GM21619 (cell line): ENCODE data around the gene PGM3.
"Not testable (repeated sequence)": the region's sequence is repeated elsewhere in the genome, so short reads cannot be mapped to it uniquely, and the experiment has no call there.

ENCODE experiments used
- ATAC-seq: cut with Tn5 transposase; IDR thresholded peaks from one replicate; pipeline ENCODE4 v1.9.1; 2021; ENCODE audit not compliant: unreplicated experiment

The PGM3 gene, protein sequence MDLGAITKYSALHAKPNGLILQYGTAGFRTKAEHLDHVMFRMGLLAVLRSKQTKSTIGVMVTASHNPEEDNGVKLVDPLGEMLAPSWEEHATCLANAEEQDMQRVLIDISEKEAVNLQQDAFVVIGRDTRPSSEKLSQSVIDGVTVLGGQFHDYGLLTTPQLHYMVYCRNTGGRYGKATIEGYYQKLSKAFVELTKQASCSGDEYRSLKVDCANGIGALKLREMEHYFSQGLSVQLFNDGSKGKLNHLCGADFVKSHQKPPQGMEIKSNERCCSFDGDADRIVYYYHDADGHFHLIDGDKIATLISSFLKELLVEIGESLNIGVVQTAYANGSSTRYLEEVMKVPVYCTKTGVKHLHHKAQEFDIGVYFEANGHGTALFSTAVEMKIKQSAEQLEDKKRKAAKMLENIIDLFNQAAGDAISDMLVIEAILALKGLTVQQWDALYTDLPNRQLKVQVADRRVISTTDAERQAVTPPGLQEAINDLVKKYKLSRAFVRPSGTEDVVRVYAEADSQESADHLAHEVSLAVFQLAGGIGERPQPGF

DNA sequence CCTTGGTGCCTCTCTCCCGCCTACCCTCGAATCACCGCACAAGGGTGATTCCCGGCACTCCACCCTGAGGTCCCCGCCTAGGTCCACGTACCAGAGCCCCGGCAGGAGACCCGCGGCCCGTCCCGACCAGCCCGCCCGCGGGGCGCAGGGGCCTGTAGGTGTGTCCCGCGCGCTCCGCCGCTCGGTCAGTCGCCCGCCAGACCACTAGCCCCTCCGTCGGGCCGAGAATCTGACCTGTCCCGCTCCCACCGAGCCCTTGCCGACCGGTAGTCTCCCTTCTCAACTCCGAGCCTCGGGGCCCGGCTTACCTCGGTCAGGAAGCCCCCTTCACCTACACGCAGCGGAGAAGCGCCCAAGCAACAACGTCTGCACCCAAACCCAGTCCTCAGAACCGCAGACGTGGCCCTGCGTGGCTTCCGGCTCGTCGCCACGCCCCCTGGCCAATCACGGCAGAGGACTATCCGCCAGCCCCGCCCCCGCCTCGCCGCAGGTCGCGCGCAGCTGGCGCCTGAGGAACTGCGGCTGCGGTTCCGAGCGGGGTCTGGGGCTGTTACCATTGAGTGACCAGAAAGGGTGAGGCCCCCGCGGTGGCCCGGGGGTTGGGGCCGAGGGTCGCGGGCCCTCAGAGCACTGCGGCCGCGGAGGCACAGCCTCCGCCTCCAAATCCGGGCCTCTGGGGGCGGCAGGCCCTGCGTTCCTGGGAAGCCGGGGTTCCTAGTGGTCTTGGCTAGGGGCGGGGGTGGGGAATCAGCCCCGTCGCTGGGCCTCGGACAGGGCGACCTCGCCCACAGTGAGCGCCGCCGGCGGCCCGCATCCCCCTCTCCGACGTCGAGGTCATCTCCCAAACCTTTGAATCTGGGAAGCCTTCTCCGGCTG lies at the start of gene PGM3, which contains the start of gene RWDD2A:
Gene PGM3 (minus strand): TSS at position 395 of the 876 bp plus-strand sequence. CDS start 2,253 bp downstream, outside the sequence.
Gene RWDD2A (plus strand): TSS at position 487 of the 876 bp plus-strand sequence. CDS start 1,095 bp downstream, outside the sequence.
- ATAC-seq, result peak; percentile 95

DNA sequence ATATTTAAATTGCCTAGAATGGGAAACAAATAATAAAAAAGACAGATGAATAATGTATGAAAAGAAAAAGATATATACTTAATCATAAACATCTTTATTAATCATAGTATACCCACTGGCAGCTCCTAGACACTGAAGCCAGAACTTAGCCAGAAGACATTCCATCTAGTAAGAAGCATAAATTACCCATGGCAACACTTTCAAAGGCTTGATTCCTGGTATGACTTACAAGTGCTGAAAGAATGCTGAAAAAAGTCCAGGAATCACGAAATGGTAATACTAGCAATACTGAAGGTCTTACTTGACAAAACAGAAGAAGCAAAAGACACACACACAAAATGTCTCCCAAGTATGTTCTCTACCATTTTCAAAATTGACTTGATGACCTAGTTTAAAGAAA lies 38.1 kb upstream of the PGM3 start:
- no peak for ATAC-seq

DNA sequence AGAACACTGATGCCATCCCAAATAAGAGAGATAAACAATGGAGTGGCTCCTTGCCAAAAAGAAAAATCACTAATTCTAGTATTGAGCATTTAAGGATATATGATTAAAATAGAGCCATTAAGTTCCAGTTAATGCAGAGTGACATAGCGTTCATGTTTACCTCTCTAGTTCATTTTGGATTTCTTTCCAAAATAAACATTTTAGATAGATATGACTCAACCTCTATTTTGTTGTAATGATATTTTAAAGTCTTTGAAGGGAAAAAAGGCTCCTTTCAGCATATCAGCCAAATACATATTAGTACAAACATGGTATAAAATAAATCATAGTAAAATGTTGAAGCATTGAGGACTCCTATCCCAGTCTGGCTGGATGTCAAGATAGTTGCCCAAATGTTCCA lies 33.5 kb upstream of the PGM3 start:
- ATAC-seq, result no peak

DNA sequence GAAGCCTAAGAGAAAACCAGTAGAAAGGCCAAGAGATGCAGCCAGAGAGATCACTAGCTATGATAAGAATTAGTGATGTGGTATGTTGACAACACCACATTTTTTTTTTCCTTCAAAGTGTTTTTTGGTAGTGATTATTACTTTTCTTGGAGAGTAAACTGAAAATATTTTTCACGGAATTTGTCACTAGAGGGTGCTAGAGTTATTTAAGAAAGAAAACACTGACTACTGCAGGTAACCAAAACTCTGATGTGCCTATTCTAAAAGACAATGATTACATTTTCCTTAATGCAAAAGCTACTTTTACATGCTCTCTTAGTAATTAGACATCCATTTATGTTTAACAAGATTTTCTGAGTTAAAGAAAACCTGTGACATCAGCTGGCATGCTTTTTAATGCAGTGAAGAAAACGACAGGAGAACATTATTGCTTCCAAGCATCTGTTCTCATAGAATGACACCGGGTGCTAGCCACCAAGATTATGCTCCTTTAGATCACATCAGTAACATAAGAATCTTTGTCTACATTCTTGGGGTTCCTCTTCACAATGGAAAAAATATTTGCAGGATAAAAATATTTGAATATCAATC lies 28.9 kb upstream of the PGM3 start:
- no peak for ATAC-seq

DNA sequence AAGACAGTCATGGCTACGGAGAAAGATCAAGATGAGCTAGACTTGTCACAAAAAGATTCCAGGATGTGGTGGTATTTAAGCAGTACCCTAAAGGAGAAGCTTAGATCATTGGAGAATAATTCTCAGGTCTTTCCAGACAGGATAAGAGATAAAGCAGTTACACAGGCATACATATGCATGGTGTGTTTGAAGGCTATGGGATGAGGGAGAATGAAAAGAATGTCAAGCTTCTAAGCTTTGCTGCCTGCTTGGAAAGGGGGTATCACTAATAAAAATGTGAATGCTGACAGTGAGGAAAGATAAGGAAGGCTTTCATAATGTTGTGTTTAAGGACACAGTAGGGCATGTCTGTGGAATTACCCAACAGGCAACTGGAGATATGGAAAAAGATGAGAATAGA lies 28.2 kb upstream of the PGM3 start:
- ATAC-seq, result no peak

DNA sequence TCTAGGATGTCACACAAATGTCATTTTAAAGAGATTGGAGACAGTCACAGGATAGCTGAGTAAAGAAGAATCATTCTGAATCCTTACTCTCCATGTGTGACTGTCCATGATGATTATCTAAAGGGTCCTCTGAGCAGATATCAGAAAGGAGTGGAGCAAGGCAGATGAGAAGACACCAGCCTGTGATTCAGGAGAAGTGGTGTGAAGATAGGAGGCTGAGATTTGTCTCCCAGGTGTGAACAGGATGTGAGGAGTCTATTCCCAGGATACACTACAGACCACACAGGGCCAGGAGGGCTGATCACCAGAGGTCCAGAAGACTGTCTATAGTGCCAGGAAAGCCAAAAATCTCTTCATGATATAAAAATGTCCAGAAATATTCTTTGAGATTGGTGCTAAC lies 27.1 kb upstream of the PGM3 start:
- ATAC-seq, result no peak

DNA sequence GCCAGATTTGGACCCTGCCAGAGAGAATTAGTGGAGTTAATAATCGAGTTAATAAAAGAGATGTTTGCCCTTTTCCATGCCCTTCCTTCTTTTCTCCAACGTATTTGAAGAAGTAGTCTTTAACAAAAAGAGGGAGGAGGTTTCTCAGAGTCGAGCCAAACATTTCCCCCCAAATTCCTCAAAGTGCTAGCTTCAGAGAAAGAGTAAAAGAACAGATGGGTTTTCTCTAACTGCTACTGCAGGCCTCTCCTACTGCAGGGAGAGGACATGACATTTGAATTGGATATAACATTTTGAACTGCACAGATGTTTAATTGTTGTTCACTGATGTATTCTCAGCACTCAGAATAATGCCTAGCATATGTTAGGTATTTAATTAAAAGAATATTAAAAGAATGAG lies 25.6 kb upstream of the PGM3 start:
- ATAC-seq, result no peak

DNA sequence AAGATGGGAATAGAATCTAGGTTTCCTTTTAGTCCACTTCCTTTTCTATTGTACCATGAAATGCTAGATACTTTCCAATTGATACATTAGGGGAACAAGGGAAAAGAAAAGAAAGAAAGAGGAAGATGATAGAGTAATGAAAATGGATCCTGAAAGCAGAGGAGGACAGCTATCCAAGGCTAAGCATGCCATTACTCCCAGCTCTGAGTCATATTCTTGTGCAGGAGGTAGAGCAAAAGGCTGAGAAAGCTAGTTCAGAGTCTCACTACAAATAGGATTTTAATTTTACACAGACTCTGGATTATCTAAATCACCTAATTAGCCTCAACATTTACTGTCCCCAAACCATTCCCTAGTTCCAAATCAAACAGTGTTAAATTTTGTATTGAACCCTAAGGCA lies 23.7 kb upstream of the PGM3 start:
- ATAC-seq, result no peak

DNA sequence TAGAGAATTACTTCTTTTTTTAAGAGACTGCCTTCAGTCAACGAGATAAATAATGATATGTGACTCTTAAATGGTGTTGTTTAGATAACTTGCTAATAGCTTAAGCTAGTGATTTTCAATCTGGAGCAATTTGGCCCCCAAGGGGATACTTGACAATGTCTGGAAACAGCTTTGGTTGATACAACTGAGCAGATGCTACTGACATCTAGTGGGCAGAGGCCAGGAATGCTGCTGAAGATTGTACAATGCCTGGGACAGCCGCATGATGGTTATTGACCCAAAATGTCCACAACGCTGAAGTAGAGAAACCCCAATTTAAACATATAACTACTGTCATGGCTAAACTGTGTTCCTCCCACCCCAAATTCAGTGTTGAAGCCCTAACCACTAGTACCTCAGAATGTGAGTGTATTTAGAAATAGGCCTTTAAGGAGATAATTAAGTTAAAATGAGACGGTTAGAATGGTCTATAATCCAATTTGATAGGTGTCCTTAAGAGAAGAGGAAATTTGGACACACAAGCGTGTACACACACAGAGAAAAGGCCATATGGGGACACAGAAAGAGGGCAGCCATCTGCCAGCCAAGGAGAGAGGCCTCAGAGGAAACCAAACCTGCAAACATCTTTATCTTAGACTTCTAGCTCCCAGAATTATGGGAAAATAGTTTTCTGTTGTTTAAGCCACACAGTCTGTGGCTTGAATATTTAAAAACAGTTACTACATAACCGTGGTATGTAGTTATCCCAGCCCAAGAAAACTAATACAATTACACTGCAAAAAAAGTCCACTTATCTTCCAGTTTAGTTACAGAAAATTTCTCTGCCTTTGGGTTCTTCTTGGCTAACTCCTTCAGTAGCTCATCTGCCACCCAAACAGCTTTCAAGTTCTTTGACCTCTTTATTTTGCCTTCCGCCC lies 22.3 kb upstream of the PGM3 start:
- peak; percentile 100 for ATAC-seq

DNA sequence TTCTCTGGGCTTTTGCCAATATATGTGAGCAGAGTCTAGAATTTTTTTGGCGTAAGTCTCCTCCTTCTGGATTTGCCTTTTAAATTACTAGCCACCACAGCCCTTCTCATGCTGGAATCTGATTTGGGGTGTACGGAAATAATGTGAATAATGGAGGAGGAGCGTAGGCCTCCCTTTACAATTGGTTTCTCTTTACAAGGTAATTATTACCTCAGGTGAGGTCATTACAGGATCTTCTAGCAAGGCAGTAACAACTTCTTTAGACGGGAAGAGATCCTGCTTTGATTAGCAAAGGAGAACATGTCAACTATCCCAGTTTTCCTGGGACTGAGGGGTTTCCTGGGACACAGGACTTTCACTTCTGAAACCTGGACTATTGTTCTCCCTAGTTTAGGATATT lies 9.0 kb upstream of the PGM3 start:
- ATAC-seq, result no peak

DNA sequence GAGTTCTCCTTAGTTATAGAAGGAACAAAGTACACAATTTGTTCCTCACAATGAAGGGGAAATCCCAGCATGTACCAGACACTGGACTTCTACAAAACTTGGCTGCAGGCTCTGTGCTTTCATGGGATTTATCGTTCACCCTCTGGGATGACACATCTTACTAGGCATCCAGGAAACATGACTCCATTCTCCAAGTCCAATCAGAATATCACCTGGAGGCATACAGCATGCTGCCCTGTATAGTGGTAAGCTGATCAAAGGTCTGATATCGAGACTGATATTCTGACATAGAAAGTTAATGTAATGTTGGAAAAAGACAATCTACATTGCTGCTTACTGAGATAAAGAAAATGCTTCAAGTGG lies 6.8 kb upstream of the PGM3 start:
- no peak for ATAC-seq

DNA sequence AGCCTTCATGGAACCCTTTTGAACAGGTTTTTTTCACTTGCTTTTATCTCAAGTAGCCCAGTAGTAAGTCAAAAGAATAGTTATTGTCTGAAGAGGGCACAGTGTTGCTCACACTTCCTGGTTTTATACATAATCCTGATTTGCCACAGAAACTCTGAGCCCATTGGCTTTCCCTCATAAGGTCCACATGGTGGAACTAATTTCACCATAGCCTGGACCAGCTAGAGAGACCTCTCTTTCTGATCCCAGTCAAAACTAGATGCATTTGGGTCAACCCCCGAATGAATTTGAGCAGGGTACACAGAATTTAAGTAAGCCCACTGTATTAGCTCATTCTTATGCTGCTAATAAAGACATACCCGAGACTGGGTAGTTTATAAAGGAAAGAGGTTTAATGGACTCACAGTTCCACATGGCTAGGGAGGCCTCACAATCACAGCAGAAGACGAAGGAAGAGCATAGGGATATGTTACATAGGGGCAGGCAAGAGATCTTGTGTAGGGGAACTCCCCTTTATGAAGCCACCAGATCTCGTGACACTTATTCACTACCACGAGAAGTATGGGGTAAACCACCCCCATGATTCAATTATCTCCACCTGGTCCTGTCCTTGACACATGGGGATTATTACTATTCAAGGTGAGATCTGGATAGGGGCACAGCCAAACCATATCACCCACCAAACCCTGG lies 6.3 kb upstream of the PGM3 start:
- ATAC-seq, result peak; percentile 55

DNA sequence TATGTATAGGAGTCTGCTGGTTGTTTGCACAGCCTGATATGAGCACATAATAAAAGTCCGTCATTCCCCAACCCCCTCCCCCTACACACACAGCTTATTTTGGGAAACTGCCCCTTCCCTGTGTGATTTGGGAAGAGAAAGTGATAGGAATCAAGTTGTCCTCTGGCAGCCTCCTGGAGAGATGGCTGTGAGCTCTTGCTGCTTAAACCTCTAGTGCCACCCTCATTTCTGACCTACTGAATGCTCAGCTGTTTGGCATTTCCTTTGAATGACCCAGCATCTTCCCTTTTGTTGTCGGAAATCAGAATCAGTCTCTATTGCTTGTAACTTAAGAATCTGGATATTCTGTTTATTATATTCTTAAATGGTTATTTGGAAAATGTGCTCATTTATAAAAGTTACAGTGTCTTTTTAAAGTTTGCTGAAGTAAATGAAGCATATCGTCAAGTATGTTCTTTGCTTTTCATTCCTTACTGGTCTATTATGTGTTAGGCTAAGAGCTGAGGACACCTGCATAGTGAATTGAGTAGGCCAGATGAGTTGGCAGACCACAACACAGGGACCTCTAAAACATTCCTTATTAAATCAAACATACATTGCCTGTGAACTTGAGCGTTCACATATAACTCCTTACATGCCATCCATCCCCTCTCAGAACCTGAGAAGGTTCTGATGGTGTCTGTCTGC lies 5.6 kb upstream of the PGM3 start:
- no peak for ATAC-seq

DNA sequence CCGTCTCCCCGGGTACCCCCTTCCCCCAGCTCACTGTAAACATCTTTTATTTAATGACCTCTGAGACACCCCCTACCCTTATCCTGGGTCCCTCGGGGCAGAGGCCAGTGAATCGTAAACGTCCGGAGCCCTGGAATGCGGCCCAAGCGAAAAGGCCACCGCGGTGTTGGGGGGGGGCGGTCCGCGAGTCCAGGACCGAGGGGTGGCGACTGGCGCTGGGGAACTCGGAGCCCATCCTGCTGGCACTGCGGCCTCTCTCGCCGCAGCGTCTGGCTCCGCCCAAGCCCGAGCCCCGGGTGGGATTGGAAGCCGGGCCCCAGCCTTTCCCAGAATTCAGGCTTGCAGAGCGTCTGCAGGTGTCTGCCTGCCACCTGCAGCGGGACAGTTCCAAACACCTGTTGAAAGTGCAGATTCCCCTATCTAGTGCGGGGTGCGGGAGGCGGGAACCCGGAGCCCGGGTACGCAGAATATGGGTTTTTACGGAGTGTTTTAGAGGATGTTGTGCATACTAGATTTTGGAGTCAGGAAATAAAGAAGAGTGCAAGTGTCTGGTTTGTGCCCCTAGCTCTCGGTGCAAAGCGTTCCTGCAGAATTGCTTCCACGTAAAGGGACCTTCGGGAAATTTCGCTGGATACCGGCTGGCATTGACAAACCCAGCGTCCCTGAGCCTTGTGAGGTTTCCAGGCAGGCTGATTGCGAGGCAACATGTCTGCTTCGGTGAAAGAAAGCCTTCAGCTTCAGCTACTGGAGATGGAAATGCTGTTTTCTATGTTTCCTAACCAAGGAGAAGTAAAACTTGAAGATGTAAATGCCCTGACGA lies 892 bp upstream of the PGM3 start:
- peak; percentile 24 for ATAC-seq

DNA sequence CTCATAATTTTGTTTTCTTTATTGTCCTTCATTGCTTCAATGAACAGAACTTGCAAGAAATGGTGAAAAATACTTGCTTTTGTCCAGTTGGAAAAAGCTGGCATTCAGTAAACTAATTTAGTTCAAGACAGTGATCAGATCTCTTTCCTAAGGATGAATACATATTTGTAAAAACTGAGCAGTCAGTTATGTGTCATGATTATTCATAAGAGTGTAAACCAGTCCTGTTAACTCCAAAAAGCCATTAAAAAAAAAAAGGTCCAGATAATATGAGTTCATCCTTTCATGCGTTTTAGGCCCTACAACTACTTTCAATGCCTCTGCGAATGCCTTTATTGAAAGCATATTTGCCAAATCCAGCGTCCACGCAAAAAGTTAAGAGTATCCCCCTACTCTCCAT lies 609 bp downstream of the PGM3 start:
- ATAC-seq, result no peak

DNA sequence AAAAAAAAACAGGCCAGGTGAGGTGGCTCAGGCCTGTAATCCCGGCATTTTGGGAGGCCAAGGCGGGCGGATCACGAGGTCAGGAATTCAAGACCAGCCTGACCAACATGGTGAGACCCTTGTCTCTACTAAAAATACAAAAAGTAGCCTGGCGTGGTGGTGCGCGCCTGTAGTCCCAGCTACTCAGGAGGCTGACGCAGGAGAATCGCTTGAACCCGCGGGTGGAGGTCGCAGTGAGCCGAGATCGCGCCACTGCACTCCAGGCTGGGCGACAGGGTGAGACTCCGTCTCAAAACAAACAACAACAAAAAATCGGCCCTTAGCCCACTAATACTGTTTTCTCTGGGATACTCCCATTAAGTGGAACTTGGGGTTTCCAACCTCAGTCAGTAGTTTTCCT lies 1.1 kb downstream of the PGM3 start:
- not testable (repeated sequence) for ATAC-seq

DNA sequence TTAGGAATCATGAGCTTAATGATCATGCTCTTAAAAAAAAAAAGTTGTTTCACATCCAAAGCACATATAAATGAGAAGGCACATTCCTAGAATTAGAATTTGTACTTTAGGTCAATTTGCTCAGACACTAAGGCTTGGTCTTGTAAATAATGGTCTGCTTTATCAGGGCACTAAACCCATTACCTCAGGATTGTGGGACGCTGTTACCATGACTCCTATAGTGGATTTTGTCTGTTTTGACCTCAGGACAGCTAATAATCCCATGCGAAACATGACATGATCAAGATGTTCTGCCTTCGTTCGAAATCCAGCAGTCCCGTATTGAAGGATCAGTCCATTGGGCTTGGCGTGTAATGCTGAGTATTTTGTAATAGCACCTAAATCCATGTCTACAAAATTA lies 2.4 kb downstream of the PGM3 start:
- no peak for ATAC-seq

DNA sequence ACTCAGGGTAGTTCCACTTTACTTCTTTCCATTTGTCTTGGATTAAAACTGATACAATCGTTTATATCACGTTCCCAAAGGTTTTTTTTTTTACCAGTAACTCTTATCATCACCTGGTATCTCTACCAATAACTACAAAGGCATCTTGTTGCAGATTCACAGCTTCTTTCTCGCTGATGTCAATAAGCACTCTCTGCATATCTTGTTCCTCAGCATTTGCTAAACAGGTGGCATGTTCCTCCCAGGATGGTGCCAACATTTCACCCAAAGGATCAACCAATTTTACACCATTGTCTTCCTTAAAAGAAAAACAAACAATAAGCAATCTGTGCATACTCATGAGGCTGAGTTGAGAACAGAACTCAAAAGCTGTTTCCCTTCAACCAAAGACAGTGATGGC lies 4.6 kb downstream of the PGM3 start:
- ATAC-seq, result no peak
